GM18909 (cell line): ENCODE measurements around the gene HAUS8.

Experiments
- ATAC-seq: cut with Tn5 transposase; IDR thresholded peaks from one replicate; pipeline ENCODE4 v1.9.1; 2021; ENCODE audit warnings: mild to moderate bottlenecking; ENCODE audit not compliant: unreplicated experiment, poor library complexity

Gene HAUS8

GRCh38 chr19:17004386-17004785 lies 70.9 kb downstream of the HAUS8 start:
- no peak for ATAC-seq

- no peak for ATAC-seq
These were observed 72.8 kb downstream of the HAUS8 start for GRCh38 chr19:17002455-17002854.

DNA sequence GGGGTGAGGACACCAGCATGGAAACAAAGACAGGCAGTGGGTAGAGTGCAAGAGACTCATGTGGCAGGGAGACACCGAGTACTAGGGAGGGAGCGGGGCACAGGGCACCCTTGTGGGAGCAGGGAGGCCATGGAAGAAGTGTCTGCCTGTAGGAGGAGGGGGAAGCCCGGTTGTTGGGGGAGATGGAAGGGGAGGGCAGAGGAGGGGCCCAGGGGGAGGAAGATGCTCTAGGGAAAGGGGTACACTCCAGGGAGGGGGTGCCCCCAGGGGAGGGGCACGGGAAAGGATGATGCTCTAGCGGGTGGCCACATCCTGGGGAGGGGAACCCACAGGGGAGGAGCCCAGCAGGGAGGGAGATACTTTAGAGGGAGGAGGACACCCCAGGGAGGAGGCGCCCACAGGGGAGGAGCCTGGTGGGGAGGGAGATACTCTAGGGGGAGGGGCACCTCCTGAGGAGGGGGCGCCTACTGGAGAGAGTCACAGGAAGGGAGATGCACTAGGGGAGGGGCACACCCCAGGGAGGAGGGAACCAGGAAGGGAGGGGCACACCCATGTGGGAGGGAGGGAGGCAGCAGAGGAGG lies 73.6 kb downstream of the HAUS8 start:
- ATAC-seq, result no peak
